GM12878 (cell line): ENCODE data around the gene TBX15. TPM values are rescaled to one million over a fixed set of nuclear protein-coding genes. Genes with fewer than 3 reads are reported as not detected.

Source experiments
- CUX1 ChIP-seq: IDR thresholded peaks from 2 replicates; pipeline ENCODE4 v1.6.1; 2012; ENCODE audit warnings: improper control_type of control experiment, low read depth, low read length; ENCODE audit not compliant: insufficient replicate concordance
- ZBTB11 ChIP-seq: fragments of 450-650 bp; formaldehyde crosslinking; IDR thresholded peaks from 2 replicates; pipeline ENCODE4 v1.5.0; 2022; ENCODE audit warnings: mild to moderate bottlenecking, missing genetic modification characterization
- ZNF207 ChIP-seq: fragments of 450-650 bp; IDR thresholded peaks from 2 replicates; pipeline ENCODE4 v1.6.1; 2014; ENCODE audit warnings: antibody characterized with exemption, mild to moderate bottlenecking, borderline replicate concordance
- polyA plus RNA-seq, 11 experiments: library from polyadenylated mRNA; depleted of rRNA in 4 of 11; unstranded in 6 of 11; stranded (reverse) in 5 of 11; fragments of >200 nt; fragmentation: Nextera tagmentation in 4 of 11; fragmentation: Illumina TruSeq in 1 of 11; extraction: Ambion mirVana in 4 of 11; extraction: Trizol in 1 of 11; gene quantifications; 1 replicate in 1 of 11; 2 replicates in 10 of 11; pipeline versions ENCODE4 v1.2.1 to v1.2.3, GENCODE V29; 2011 to 2016; ENCODE audit warnings: inconsistent platforms in 2 of 11, missing spikeins in 2 of 11, low read depth in 1 of 11
- total RNA-seq, 4 experiments: library from RNA; depleted of rRNA in 3 of 4; stranded (reverse); fragments of >200 nt in 3 of 4; fragmentation: Illumina TruSeq in 1 of 4; extraction: Trizol in 1 of 4; gene quantifications; 2 replicates each; pipeline versions ENCODE4 v1.2.1 to v1.2.3, GENCODE V29; 2013 to 2021

The TBX15 gene
- total and polyA plus RNA-seq, 10 of the 15 experiments (the other 5 are each of a cell fraction or from before 2014, with no cell fraction given), result 0.64 to 9.4 (median 0.99) TPM

DNA sequence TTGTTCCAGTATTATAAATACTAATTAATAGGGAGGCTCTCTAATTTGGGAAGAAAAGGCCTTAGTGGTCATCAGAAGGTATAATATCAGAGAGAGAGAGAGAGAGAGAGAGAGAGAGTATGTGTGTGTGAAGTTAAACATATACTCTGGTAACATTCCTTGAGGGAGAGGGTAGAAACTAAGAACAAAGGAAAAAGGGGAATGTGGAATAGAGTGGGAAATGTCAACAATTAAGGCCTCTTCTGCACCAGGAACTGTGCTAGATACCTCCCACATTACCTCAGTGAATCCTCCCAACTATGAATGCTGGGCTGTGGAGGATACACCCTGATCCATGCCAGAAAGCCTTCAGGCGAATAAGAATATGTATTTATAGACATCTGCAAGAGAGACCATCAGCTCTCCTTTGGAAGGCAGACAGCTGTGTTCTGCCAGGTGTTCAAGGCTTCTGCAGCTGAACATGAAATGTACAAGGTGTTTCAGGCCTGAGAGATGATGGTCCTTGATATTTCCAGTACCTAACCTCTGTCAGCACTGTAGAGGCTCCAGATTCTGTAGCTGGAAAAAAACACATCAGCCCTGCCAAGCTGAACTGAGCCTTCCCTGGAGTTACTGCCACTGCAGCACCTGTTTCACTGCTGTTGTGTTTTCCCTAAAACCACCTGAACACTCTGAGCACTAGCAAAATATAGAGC lies 29.1 kb downstream of the TBX15 start (continued):
- TF ChIP-seq CUX1, result no peak
- no peak for TF ChIP-seq ZNF207
- TF ChIP-seq ZBTB11 (CRISPR knock-in tag), result no peak
- TF ChIP-seq, all 136 proteins: peak for 0
